Keratinocyte (primary cell): ENCODE data around the gene ARMC10. TPM values are rescaled to one million over a fixed set of nuclear protein-coding genes. Genes with fewer than 3 reads are reported as not detected.
"Not testable (repeated sequence)": the region's sequence is repeated elsewhere in the genome, so short reads cannot be mapped to it uniquely, and the experiment has no call there.

Source experiments
- DNase-seq: peaks from one replicate; pipeline ENCODE4 v3.0.0-alpha.2; 2011; ENCODE audit warnings: low read depth, missing footprints, low spot score
- FAIRE-seq: peaks from 2 replicates; lab custom pipeline; 2011; peaks lifted over from hg19 to GRCh38; lab: Jason Lieb, UNC
- H2AFZ ChIP-seq: 2 replicates; pipeline ENCODE4 v1.6.0; 2012; ENCODE audit warnings: low read length, control low read depth, inconsistent platforms; ENCODE audit not compliant: control insufficient read depth
- H3K27ac ChIP-seq: 2 replicates; pipeline ENCODE4 v1.5.1; 2011; ENCODE audit warnings: low read length; ENCODE audit not compliant: control insufficient read depth, insufficient read depth
- H3K27me3 ChIP-seq: 3 replicates; pipeline ENCODE4 v1.6.0; 2011; ENCODE audit warnings: low read length; ENCODE audit not compliant: control insufficient read depth, insufficient read depth; ENCODE audit errors: extremely low read depth
- H3K36me3 ChIP-seq, 2 experiments: 2 replicates in 1 of 2; 3 replicates in 1 of 2; pipeline ENCODE4 v1.5.1; 2011; ENCODE audit warnings: low read length in 2 of 2, mild to moderate bottlenecking in 1 of 2; ENCODE audit not compliant: control insufficient read depth in 2 of 2, insufficient read depth in 2 of 2; ENCODE audit errors: extremely low read depth in 1 of 2
- H3K4me1 ChIP-seq: 3 replicates; pipeline ENCODE4 v1.5.1; 2011; ENCODE audit warnings: low read length; ENCODE audit not compliant: control insufficient read depth, insufficient read depth; ENCODE audit errors: extremely low read depth
- H3K4me2 ChIP-seq: 3 replicates; pipeline ENCODE4 v1.6.0; 2011; ENCODE audit warnings: low read depth, low read length; ENCODE audit not compliant: control insufficient read depth, insufficient read depth; ENCODE audit errors: extremely low read depth
- H3K4me3 ChIP-seq, 3 experiments: fragments of 200-600 bp in 1 of 3; sonication (generic) in 1 of 3; 2 replicates in 2 of 3; 3 replicates in 1 of 3; pipeline ENCODE4 v1.5.1; 2011 to 2016; ENCODE audit warnings: low read length in 3 of 3, mild to moderate bottlenecking in 3 of 3, control low read depth in 2 of 3, inconsistent platforms in 1 of 3, low read depth in 1 of 3, mixed read lengths in 1 of 3, mixed run types in 1 of 3, moderate library complexity in 1 of 3; ENCODE audit not compliant: control insufficient read depth in 2 of 3, insufficient read depth in 2 of 3; ENCODE audit errors: extremely low read depth in 1 of 3
- H3K79me2 ChIP-seq: 2 replicates; pipeline ENCODE4 v1.6.0; 2012; ENCODE audit warnings: low read length; ENCODE audit not compliant: control insufficient read depth, insufficient read depth
- H3K9ac ChIP-seq: 3 replicates; pipeline ENCODE4 v1.6.0; 2011; ENCODE audit warnings: low read length; ENCODE audit not compliant: control insufficient read depth, insufficient read depth; ENCODE audit errors: extremely low read depth
- H3K9me1 ChIP-seq: 3 replicates; pipeline ENCODE4 v1.6.0; 2011; ENCODE audit warnings: low read length; ENCODE audit not compliant: control insufficient read depth, insufficient read depth; ENCODE audit errors: extremely low read depth
- H3K9me3 ChIP-seq: 2 replicates; pipeline ENCODE4 v1.5.1; 2012; ENCODE audit warnings: low read depth, low read length; ENCODE audit not compliant: control insufficient read depth
- H4K20me1 ChIP-seq: 3 replicates; pipeline ENCODE4 v1.6.0; 2011; ENCODE audit warnings: low read length; ENCODE audit not compliant: control insufficient read depth, insufficient read depth; ENCODE audit errors: extremely low read depth
- CTCF ChIP-seq, 3 experiments: IDR thresholded peaks in 1 of 3; conservative IDR thresholded peaks in 1 of 3; optimal IDR thresholded peaks in 1 of 3; 2 replicates in 2 of 3; 3 replicates in 1 of 3; pipeline versions ENCODE3 to v1.5.1; 2011; ENCODE audit warnings: low read length in 3 of 3, mild to moderate bottlenecking in 3 of 3, moderate library complexity in 2 of 3, control low read depth in 1 of 3, inconsistent platforms in 1 of 3; ENCODE audit not compliant: insufficient read depth in 2 of 3; ENCODE audit errors: extremely low read depth in 1 of 3
- EZH2 ChIP-seq: IDR thresholded peaks from one replicate; pipeline ENCODE4 v1.6.1; 2012; ENCODE audit warnings: inconsistent platforms, mild to moderate bottlenecking, low read length, moderate library complexity
- dilution Hi-C: fragments of 300-500 bp; cut with MboI; formaldehyde crosslinking; loops from one replicate; pipeline ENCODE4 v1.7.0; 2020; ENCODE audit warnings: low sequenced_read_pairs; ENCODE audit not compliant: extremely low pct_ligation_motif_present
- polyA plus RNA-seq, 5 experiments: library from polyadenylated mRNA; depleted of rRNA in 3 of 5; stranded (reverse) in 3 of 5; stranded (forward) in 1 of 5; unstranded in 1 of 5; fragments of >200 nt; gene quantifications; 1 replicate in 1 of 5; 2 replicates in 3 of 5; 3 replicates in 1 of 5; pipeline versions ENCODE4 v1.2.1 to v1.2.3, GENCODE V29; 2011 to 2012; ENCODE audit warnings: missing spikeins in 2 of 5, low read depth in 1 of 5, low replicate concordance in 1 of 5

The ARMC10 gene
- polyA plus RNA-seq, 1 donor (not counting 4 experiments of a cell fraction or from before 2014, with no cell fraction given): 47.1 TPM

- FAIRE-seq (no peak), DNase-seq (no peak)
- Histone ChIP-seq H3K4me2 (no peak overlapping the region), H3K4me3 (no peak overlapping the region), H3K9me3 (no peaks in the 10 kb centered on the region), H3K9ac (no peak overlapping the region), H4K20me1 (no peaks in the 10 kb centered on the region), H2AFZ (no peak overlapping the region), H3K27me3 (no peaks in the 10 kb centered on the region), H3K9me1 (no peaks in the 10 kb centered on the region), H3K79me2 (no peaks in the 10 kb centered on the region), H3K27ac (no peak overlapping the region), H3K4me1 (no peaks in the 10 kb centered on the region), H3K36me3 (no peaks in the 10 kb centered on the region)
- no peak for TF ChIP-seq EZH2
- TF ChIP-seq CTCF (optimal IDR thresholded peaks at IDR 0.05 in 1 of 3, IDR thresholded peaks at IDR 0.05 in 1 of 3, conservative IDR thresholded peaks at IDR 0.05 in 1 of 3; ENCODE audit: extremely low read depth in 1 of 3, insufficient read depth in 2 of 3, low read length in 3 of 3): no peak
- dilution Hi-C loops: no loop called here
Measured at GRCh38 chr7:103048833-103049232, 26.1 kb upstream of the ARMC10 start.

GRCh38 chr7:103051519-103051918 is 23.4 kb upstream of the ARMC10 start:
- FAIRE-seq (no peak), DNase-seq (no peak)
- H3K4me2 ChIP-seq: no peak overlapping the region
- no peak overlapping the region for H3K27ac ChIP-seq
- no peaks in the 10 kb centered on the region for H3K36me3 ChIP-seq
- H3K27me3 ChIP-seq: no peaks in the 10 kb centered on the region
- dilution Hi-C loops: no loop called here
- H3K4me1 ChIP-seq: no peaks in the 10 kb centered on the region
- no peak overlapping the region for H3K9ac ChIP-seq
- TF ChIP-seq CTCF (optimal IDR thresholded peaks at IDR 0.05 in 1 of 3, IDR thresholded peaks at IDR 0.05 in 1 of 3, conservative IDR thresholded peaks at IDR 0.05 in 1 of 3; ENCODE audit: extremely low read depth in 1 of 3, insufficient read depth in 2 of 3, low read length in 3 of 3) (no peak), EZH2 (no peak)
- no peak overlapping the region for H3K4me3 ChIP-seq
- H3K9me1 ChIP-seq: no peaks in the 10 kb centered on the region
- no peaks in the 10 kb centered on the region for H3K9me3 ChIP-seq
- no peaks in the 10 kb centered on the region for H4K20me1 ChIP-seq
- no peak overlapping the region for H2AFZ ChIP-seq
- H3K79me2 ChIP-seq: no peaks in the 10 kb centered on the region

- H3K36me3 ChIP-seq, dilution Hi-C loops, H3K9ac ChIP-seq, FAIRE-seq, H2AFZ ChIP-seq, H3K9me1 ChIP-seq, H3K4me1 ChIP-seq, DNase-seq, H3K9me3 ChIP-seq, H3K79me2 ChIP-seq, H3K4me2 ChIP-seq, H4K20me1 ChIP-seq, H3K4me3 ChIP-seq, H3K27ac ChIP-seq, H3K27me3 ChIP-seq: not testable (repeated sequence)
Measured at GRCh38 chr7:103056006-103056405, 18.9 kb upstream of the ARMC10 start.
